ENCODE results near the gene WNK1.

The WNK1 gene

DNA sequence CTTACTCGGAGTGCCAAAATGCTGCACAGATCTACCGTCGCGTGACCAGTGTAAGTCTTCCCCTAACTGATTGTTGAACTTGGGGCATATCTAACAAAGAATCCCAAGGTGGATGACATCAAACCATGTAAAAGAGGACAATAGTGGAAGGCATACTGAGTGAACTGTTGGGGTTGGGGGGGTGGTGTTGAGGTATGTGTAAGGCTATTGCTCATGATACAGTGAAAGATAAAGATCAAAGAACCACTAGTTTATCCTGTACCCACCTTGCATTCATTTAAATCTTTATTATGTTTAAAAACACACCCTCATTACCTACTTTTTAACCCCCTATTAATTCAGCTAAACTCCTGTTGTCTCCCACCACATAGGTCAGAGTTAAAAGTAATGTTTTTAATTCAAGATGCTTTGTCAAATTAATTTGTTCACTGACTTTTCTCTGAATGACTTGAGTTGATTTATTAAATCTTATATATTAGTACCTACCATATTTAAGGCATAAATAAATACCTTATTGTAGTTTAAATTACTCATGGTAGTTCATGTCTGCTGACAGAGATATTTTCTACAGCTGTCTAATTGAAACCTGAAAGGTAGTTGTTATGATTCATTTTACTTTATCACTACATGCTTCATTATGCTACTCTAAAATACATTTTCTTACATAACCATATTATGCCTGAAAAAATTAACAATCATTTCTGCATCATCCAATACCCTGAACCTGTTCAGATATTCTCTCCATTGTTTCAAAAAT is 77.9 kb downstream of the WNK1 start:
- H3K4me3 ChIP-seq (ENCODE audit: low read depth, low read length): no peak overlapping the region
- TF ChIP-seq, protein P1, sequence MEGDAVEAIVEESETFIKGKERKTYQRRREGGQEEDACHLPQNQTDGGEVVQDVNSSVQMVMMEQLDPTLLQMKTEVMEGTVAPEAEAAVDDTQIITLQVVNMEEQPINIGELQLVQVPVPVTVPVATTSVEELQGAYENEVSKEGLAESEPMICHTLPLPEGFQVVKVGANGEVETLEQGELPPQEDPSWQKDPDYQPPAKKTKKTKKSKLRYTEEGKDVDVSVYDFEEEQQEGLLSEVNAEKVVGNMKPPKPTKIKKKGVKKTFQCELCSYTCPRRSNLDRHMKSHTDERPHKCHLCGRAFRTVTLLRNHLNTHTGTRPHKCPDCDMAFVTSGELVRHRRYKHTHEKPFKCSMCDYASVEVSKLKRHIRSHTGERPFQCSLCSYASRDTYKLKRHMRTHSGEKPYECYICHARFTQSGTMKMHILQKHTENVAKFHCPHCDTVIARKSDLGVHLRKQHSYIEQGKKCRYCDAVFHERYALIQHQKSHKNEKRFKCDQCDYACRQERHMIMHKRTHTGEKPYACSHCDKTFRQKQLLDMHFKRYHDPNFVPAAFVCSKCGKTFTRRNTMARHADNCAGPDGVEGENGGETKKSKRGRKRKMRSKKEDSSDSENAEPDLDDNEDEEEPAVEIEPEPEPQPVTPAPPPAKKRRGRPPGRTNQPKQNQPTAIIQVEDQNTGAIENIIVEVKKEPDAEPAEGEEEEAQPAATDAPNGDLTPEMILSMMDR (IDR thresholded peaks at IDR 0.05; ENCODE audit: low read depth, low read length): no peak

DNA sequence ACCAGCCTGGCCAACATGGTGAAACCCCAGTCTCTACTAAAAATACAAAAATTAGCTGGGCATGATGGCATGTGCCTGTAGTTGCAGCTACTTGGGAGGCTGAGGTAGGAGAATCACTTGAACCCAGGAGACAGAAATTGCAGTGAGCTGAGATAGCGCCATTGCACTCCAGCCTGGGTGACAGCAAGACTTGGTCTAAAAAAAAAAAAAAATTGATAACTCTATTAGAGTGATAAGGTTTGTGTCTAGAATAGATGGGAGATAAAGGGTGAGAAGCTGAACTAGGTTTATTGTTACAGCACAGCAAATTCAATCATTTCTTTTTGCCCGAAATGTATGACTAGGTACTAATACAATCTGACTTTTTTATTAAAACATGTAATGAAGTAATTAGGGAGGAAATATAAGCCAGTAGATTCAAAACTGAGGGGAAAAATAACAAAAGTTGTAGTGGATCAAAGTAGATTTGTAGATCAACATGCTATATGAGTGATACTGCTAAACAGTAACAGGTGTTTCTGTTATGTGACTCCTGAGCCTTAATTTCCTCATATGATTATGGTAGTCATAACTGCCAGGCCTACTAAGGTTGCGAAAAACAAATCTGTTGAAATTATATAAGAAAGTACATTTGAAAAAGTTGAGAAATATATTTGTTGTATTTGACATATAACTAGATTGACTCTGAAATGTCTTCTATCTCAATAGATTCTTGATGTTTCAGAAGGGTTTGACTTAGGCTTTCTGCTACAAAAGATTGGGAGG is 83.6 kb downstream of the WNK1 start:
- TF ChIP-seq, protein P1 (IDR thresholded peaks at IDR 0.05; ENCODE audit: low read depth, low read length): no peak

DNA sequence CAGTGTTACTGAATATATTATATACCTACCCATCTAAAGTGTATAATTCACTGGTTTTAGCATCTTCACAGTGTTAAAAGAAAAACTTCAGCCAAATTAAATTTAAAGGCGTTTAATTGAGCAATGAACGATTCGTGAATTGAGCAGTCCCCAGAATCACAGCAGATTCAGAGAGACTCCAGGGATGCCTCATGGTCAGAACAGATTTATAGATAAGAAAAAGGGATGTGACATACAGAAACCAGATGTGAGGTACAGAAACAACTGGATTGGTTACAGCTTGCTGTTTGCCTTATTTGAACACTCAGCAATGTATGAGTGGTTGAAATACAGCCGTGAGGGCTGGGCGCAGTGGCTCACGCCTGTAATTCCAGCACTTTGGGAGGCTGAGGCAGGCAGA is 84.6 kb downstream of the WNK1 start:
- TF ChIP-seq, protein P1 (IDR thresholded peaks at IDR 0.05; ENCODE audit: low read depth, low read length): no peak
- no peak overlapping the region for H3K4me3 ChIP-seq (ENCODE audit: low read depth, low read length)

More for the DNA sequence above, 83.6 kb downstream of the WNK1 start:
- no peak overlapping the region for H3K4me3 ChIP-seq (ENCODE audit: low read depth, low read length)

DNA sequence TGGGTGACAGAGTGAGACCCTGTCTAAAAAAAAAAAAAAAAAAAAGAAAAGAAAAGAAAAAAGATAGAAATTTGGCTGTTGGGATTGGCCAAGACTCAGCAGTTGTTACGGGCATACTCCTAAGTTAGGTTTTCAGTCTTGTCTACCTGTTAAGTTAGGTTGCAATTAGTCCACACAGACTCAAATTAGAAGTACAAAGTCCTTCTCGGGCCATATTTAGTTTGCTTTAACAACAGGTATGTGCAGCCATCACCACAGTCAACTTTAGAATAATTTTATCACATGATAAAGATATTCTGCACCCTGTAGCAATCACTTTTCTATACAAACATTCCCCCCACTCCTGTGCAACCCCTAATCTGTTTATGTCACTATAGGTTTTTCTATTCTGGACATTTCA is 85.2 kb downstream of the WNK1 start:
- TF ChIP-seq, protein P1 (IDR thresholded peaks at IDR 0.05; ENCODE audit: low read depth, low read length): no peak
- H3K4me3 ChIP-seq (ENCODE audit: low read depth, low read length): no peak overlapping the region

DNA sequence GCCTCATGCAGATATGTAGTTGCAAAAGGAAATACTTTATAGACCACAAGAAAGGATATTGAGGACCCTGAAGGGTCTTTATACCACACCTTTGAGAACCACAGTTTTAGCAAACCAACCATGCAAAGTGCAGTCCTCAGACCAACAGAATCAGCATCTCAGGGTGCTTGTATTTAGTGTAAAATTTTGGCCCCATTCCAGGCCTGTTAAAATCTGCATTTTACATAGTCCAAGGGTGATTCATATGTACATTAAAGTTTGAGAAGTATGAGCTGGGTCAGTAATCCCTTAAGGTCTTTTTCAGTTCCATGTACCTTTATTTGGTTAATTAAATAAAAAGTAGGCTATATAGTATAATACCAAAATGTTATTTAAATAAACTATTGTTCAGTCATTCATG is 91.2 kb downstream of the WNK1 start:
- no peak overlapping the region for H3K4me3 ChIP-seq (ENCODE audit: low read depth, low read length)
- TF ChIP-seq, protein P1 (IDR thresholded peaks at IDR 0.05; ENCODE audit: low read depth, low read length): no peak

DNA sequence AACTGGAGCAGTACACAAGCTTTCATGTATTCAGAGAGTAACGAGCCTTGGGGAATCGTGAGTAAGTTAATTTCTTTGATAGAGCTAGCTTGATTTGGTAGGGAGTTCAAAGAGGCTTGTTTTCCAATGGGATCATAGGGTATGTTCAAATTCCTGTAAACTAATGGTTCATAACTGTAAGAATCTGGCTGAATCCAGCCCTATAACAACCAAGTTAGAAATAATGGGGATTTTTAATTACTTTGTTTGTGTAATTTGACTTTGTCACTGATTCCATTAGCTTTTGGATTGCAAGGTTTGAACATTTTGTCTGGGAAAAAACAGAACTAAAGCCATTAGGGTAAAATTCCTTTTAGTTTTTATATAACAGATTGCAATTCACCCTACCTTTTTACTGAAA is 94.0 kb downstream of the WNK1 start:
- H3K4me3 ChIP-seq (ENCODE audit: low read depth, low read length): no peak overlapping the region
- TF ChIP-seq, protein P1 (IDR thresholded peaks at IDR 0.05; ENCODE audit: low read depth, low read length): no peak

Measured in WI38 (cell line).